GM18498 (cell line): ENCODE data around the gene VMA21.
A peak's percentile ranks its signal among the peaks of the same experiment; 100 is the strongest.

Experiments
- ATAC-seq: cut with Tn5 transposase; IDR thresholded peaks from one replicate; pipeline ENCODE4 v1.9.1; 2021; ENCODE audit warnings: mild to moderate bottlenecking, moderate library complexity; ENCODE audit not compliant: unreplicated experiment

VMA21 gene, protein sequence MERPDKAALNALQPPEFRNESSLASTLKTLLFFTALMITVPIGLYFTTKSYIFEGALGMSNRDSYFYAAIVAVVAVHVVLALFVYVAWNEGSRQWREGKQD

DNA sequence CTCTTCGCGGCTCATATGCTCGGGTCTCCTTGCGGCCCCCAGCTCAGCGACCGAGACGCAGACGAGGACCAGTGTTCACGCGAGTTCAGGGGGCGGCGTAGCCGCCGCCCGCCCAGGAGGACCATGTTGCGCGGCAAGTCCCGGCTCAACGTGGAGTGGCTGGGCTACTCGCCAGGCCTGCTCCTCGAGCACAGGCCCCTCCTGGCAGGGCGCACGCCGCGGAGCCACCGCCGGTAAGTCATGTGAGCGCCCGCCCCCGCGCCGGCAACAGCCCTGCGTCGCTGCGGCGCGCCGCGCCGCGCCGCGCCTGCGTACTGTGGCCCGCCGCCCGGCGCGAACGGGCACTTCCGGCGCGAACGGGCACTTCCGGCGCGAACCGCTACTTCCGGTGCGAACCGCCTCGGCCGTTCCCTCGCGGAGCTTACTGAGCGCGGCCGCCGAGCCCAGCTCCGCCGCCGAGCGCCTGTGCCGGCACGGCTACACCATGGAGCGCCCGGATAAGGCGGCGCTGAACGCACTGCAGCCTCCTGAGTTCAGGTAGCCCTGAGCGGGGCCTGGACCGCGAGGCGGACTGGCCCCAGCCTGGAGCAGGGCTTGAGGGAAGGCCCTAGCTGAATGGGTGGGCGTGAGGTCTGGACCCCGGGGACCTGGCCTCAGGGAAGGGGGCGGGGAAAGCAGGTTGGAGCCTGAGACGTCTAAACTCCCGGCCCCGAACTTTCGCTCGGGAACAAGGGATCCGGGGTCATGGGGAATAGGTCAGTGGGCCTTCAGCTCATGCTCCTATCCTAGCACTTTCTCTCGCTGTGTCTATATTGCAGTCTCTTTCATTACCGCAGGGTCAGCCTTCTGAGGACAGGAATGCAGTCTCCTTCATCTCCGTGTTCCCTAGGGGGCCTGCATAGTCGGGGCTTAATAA lies at the start of gene VMA21:
VMA21 (plus strand) TSS at position 382 of the 916 bp plus-strand sequence; CDS start at position 485, 103 bp downstream.
- peak; percentile 93 for ATAC-seq

DNA sequence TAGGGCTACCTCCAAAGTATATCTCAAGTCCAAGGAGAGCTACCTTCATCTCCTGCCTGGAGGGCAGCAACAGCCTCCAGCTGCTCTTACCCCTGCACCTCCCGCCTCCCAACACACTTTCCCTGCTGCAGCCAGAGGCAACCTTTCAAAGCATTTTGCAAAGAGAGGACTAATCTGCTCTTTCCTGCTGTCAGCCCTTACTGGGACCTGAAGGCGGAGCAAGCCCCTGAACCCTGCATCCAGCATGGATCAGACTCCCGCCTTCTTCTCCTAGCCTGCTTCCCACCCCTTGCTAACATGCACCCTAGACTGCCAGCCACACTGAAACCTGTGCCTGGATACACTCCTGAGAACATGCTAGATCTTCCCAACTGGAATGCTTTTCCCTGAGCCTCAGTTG lies 37.7 kb upstream of the VMA21 start:
- ATAC-seq: no peak

DNA sequence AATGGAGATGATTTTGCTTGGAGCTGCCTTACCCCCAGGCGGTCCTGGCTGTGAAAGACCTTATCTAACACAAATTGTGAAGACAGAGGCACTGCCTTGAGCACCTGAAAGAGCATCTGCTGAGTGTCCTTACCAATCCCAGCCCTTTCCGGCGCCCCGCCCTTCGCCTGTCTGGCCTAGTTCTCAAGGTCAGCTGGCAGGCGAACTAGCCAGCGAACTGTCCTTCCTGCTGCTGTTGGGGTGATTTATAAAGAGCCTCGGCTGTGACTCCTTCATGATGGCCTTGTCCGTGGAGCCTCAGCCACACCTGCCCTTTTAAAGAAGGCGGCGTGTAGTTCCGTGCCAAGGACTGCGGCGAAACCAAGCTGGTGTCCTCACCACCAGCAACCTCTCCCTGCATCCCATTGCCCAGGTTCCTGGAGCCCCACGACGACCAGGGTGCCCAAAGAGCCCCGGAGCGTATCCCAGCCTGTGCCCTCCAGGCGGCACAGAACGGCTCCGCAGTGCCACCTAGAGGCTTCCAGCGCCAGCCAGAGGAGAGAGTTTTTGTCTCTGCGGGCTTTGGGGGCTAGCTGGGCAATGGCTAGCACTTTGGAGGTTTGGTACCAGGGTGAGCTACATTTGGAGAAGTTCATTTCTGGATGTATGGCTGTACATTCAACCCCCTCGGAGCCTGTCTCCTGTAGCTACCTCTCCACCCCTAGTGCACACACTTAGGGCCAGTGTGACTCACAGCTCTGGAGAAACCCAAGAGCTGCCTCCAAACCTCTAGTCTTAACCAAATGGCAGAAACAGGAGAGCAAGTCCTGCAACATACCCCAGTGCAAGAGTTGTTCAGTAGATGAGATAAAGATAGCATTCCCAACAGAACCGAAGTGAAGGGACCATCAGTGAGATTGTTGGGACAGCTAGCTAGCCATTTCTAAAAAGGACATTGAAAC lies 36.8 kb upstream of the VMA21 start:
- peak; percentile 75 for ATAC-seq

DNA sequence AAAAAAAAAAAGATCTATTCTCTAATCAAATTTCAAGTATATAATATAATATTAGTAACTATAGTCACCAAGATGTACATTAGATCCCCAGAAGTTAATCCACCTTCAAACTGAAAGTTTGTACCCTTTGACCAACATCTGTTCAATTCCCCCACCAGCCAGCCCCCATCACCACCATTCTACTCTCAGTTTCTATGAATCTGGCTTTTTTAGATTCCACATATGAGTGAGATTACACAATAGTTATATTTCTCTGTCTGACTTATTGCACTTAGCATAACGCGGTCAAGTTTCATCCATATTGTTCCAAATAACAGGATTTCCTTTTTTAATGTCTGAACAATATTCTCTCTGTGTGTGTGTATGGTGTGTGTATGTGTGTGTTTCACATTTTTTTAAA lies 33.7 kb upstream of the VMA21 start:
- no peak for ATAC-seq

DNA sequence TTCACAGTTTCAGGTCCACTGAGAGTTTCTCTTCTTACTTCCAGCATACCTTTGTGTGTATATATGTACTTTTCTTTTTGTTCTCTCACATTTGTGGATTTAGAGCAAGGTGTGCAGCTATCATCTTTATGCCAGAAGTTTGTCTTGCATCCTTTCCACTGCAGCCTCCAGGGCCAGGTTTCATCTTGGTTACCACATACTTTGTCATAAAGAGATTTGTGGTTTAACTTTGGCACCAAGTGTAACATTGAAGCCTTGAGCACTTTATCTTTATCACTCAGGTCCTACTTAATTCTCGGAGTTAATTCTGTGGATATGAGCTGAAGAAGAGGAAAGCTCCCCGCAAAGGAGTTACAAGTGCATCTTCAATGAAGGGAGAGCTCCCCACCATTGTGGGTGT lies 31.4 kb upstream of the VMA21 start:
- ATAC-seq: no peak

DNA sequence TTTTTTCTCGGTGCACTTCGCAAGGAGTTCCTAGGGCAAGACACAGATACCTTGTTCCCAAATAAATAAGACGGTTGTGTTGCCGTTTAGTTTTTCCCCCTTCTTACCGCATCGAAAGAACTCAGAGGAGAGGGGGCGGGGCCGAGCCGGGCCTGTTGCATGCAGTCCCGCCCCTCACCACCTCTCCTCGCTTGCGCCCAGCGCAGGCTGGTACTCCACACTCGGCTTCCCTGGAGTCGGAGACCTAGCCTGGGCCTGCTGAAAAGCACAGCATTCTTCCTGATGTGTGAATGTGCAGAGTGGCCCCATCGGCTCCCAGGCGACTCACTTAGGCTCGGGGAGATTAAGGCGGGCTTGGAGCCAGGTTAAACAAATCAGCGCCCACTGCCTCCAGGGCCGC lies 26.1 kb upstream of the VMA21 start:
- no peak for ATAC-seq

DNA sequence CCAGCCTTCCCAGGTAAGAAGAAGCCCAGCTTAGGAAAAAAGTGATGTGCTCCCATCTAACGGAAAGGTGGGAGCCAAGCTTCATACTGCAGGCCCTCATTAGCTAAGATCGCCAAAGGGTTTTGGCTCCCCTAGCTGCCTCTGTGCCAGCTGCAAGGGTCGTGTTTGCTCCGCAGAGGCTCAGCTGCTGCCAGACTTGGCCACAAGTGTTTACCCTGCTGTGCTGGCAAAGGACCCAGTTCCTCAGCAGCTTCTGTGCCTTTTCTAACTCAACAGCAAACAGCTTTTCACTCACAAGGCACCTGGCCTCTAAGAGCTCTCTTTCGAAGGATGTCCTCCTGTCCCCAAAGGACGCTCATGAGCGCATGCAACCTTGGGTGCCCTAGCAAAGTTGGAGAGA lies 12.2 kb upstream of the VMA21 start:
- ATAC-seq: no peak

DNA sequence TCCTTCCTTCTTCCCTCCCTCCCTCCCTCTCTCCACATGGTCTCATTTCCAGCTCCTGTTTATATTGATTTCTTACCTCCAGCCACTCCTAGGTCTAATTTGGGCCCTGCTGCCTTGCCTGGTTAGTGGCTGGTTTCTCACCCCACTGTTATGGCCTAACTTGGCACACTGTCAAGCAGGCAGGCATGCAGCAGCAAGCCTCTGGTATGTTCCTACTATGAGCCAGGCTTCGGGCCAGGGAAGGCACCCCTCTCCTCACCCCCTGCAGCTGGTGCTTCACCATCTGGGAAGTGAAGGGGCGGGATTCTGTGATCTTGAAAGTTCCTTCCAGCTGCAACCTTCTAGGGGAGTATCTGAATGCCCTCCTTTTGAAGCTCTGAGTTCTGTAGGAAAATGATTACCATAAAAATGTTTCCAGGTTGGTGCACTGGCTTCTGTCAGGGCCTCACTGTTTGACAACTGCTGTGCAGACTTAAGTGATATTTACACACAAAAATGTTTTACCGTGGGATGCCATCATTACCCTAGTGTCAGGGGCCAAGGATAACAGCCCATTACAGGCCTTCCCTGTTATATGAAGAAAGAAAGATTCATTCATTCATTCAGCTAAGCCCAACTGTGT lies 10.1 kb upstream of the VMA21 start:
- no peak for ATAC-seq

DNA sequence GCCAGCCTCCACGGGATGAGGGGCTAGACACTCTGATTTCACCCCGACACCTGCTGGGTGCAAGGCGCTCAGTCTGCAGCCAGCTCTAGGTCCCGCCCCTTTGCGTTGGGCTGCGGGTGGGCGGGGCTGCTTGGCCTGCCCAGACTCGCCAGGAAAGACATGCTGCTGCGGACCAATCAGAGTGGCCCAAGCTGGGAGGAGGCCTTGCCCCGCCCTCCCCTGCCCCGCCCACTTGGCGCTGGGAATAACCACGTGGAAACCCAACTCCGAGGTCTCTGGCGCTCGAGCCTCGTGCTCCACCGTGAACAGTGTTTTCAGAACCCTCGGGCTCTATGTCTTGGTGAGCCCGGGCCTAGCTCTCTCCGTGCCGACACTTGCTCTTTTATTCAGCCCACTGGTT lies 5.3 kb upstream of the VMA21 start:
- ATAC-seq: no peak

DNA sequence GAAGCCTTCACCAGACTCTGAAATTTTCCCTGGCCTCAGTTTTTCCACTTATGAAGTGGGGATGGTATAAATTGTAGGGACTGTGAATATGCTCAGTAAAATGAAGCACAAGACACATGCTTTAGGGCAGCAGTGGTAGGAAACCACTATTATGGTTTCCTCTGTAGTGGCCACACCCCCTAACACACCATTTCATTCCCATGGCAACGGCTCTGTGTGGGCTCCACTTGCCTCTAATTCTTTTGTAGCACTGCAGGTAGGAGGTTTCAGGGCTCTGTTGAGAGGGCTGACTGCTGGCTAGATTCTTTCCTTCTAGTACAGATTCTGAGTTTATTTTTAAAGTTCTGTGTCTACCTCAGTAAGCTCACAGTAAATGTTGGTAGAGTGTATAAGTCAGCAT lies 3.5 kb upstream of the VMA21 start:
- peak; percentile 40 for ATAC-seq

DNA sequence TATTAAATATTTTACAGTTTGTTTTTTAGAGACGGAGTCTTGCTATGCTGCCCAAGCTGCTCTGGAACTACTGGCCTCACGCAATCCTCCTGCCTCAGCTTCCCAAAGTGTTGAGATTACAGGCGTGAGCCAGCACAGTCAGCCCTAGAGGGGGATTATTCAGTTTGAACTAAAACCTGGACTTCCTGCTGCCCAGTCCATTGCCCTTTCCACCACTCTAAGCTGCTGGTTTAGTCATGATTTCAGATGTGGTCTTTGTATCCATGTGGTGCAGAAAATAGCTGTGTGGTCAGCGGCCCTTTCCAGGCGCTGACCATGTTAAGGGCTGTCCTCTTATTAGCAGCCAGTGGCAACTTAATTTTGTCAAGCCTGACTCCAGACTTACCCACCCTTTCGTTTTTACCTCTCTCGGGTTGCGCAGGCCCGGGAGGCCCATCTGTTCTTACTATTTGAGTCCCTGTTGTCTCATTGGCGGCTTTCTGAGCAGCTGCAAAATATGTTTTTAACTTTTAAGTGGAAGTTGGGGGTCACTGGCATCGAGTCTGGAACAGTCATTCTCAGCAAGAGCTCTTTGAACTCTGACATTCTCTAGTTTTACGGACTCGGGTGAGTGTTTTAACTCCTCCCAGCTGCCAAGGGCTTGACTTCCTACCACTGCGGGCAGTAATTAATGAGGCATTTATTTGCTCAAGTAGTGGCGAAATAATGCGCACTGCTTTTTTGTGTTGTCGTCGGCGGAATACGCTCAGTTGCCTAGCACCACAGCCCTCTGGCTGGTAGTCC lies 773 bp upstream of the VMA21 start:
- peak; percentile 22 for ATAC-seq

DNA sequence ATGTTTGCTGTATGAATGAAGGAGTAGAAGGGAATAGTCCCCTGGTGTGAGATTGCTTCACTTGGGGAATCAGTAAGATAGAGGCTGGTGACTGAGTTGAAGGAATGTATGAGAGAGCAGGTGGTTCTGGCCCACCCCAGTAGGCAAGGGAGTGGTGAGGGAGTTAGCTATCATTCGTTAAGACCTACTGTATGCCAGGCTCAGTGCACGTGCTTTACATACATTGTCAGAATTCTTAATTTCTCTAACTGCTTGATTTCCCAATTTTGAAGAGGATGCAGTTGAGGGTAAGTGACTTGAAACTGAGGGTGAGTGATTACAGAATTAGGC lies 700 bp downstream of the VMA21 start:
- peak; percentile 1 for ATAC-seq

DNA sequence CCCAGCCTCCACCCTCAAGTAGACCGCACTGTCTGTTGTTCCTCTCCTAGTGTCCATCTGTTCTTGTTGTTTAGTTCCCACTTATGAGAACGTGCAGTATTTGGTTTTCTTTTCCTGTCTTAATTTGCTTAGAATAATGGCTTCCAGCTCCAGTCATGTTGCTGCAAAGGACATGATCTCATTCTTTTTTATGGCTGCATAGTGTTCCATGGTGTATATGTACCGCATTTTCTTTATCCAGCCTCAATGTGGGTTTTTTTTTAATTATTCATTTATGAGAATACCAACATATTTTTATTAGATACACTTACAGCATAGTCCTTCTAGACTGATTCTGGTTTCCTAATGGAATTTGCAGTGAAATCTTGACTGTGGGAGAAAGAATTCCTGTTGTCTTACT lies 1.3 kb downstream of the VMA21 start:
- ATAC-seq: no peak

DNA sequence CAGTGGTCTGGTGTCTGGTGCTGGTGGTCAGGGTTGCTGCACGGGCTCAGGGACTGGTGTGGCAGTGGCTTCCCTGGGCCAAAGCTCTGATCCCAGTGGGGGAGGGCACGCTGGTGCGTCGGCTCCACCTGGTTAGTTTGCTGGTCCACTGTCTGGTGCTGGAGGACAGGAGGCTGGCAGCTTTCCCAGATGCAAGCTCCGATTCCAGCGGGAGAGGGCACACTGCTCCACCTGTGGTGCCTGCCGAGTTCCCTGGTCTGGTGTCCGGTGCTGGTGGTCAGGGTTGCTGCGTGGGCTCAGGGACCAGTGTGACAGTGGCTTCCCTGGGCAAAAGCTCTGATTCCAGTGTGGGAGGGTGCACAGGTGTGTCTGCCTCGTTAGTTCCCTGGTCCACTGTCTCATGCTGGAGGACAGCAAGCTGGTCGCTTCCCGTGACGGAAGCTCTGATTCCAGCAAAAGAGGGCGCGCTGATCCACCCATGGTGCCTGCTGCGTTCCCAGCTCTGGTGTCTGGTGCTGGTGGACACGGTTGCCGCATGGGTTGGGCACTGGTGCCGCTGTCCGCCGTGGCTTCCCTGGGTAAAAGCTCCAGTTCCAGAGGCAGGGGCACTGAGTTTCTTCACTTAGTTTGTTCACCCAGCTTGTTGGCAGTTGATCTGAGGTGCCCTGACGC lies 5.8 kb downstream of the VMA21 start:
- no peak for ATAC-seq

DNA sequence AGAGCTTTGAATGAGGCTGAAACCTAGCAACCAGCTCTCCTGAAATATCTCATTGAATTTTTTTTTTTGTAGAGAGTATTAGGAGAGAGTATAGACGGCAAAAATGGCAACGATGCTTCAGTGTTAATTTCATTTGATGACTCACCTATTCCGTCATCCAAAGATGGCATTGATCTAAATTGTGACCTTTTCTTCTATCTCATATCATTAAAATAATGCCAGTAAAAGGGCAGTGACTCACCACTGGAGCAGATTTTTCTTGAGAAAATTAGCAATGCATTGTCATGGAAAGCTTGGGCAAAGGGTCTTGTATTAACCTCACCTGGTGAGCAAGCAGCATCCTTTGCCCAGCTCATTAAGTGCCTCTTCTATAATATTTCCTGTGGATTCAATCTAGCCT lies 19.6 kb downstream of the VMA21 start:
- no peak for ATAC-seq

DNA sequence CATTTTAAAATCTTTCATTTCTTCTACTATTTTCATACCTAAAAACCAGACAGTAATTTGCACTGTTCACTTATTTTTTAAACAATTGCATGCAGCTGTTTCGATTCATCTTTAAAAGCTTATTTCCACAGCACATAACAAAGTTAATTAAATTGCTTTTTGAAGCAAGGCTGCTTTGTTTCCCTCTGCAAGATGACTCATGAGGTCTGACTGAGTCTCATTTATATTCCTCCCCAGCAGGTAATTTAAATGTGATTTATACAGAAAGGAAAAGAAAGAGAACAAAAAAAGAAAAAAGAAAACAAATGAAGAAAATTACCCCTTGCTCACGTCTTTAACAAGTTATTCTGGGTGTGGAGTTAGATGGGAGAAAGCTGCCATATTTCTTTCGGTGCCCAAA lies 22.8 kb downstream of the VMA21 start:
- ATAC-seq: no peak

DNA sequence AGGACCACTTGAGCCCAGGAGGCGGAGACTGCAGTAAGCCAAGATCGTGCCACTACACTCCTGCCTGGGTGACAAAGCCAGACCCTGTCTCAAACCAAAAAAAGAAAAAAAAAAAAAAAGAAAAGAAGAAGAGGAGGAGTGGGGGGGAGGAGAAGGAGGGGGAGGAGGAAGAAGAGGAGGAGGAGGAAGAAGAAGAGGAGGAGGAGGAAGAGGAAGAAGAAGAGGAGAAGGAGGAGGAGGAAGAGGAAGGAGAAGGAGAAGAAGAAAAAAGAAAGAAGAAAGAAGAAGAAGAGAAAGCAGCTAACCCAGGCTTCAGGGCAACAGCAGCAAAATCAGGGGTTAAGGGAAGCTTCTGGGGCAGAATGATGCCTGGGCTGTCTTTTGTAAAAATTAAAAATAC lies 27.5 kb downstream of the VMA21 start:
- ATAC-seq: no peak

DNA sequence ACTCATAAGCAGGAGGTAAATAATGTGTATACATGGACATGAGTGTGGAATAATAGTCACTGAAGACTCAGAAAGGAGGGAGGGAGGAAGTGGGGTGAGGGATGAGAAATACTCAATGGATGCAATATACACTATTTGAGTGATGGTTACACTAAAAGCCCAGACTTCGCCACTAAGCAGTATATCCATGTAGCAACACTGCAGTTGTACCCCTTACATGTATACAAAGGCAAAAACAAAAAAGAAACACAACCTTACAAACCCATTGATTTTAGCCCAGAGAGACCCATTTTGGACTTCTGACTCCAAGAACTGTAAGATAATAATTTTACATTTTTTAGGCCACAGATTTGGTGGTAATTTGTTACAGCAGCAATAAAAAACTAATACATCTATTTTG lies 51.5 kb downstream of the VMA21 start:
- ATAC-seq: no peak

DNA sequence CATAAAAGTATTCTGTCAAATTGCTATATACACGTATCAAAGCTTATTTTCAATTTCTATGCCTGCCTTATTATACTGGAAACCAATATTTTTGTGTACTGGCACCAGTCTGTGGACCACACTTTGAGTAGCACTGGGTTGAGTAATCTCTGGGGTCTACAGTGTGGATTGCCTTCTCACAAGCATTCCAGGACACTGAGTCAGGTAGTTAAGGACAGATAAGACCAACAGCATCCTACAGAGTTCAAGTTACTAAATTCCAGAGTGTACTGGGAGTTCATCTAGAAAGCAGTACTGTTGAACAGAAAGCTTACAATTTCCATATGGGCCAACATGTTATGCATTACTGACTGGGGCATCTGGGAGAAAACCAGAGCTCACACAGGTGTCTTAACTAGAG lies 61.8 kb downstream of the VMA21 start:
- no peak for ATAC-seq
